ENCODE results near the gene ZBTB17. TPM values are rescaled to one million over a fixed set of nuclear protein-coding genes. Genes with fewer than 3 reads are reported as not detected.

ZBTB17 gene
- polyA plus RNA-seq, 4 donors, result 30.4 to 42.6 (median 33.7) TPM

- DNase-seq (ENCODE audit: low read depth in 4 of 4, low spot score in 2 of 4), result peak in 2 of 4 donors; percentile 20 to 33
Measured at GRCh38 chr1:15949453-15950245, 26.3 kb downstream of the ZBTB17 start.

GRCh38 chr1:15948595-15949452 lies 27.1 kb downstream of the ZBTB17 start:
- DNase-seq (ENCODE audit: low read depth in 4 of 4, low spot score in 2 of 4), result no peak

DNA sequence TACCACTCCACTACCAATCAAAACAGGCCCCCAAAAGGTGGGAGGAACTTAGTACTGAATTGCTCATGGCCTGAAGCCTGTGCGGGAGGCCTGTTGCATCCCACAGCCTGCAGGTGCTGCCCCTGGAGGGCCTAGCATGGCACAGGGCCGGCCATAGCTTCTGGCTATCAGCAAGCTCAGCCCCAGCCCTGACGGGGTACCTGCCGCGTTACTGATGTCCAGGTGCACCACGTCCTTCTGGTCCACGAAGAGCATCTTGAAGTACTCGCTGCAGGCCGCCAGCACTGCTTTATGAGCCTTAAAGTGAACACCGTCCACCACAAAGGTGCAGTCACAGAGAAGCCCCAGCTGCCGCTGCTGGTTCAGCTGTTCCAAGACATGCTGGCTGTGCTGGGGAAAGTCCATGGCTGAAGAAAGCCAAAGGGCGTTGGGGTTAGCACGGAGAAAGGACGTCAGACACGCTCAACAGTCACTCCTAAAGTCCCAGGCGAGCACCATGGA lies 27.8 kb downstream of the ZBTB17 start:
- DNase-seq (ENCODE audit: low read depth in 4 of 4, low spot score in 2 of 4), result no peak

DNA sequence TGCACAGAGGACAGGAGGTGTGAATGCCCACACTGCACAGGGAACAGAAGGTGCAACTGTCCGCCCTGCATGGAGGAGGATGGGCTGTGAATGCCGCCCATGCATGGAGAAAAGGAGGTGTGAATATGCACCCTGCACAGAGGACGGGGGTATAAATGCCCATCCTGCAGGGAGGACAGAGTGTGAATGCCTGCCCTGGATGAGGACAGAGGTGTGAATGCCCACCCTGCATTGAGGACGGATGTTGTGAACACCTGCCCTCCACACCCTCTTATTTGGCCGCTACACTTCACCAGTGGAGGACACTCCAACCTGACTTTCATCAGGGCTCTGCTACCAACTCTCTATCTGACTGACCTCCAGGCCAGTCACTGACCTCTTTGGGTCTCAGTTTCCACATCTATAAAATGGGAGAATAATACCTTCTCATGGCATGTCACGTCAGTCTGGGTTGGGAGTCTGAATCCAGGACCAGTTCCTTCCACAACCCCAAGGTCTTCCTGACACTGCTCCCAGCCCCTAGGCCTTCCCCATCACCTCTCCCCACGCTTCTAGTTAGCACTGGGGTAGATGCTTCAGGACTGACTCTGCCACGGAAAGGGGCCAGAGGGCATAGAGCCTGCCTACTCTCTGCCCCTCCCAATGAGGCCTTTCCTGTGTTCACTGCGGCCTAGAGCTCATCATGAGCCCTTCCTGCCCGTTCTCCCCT lies 28.4 kb downstream of the ZBTB17 start:
- no peak for DNase-seq (ENCODE audit: low read depth in 4 of 4, low spot score in 2 of 4)

DNA sequence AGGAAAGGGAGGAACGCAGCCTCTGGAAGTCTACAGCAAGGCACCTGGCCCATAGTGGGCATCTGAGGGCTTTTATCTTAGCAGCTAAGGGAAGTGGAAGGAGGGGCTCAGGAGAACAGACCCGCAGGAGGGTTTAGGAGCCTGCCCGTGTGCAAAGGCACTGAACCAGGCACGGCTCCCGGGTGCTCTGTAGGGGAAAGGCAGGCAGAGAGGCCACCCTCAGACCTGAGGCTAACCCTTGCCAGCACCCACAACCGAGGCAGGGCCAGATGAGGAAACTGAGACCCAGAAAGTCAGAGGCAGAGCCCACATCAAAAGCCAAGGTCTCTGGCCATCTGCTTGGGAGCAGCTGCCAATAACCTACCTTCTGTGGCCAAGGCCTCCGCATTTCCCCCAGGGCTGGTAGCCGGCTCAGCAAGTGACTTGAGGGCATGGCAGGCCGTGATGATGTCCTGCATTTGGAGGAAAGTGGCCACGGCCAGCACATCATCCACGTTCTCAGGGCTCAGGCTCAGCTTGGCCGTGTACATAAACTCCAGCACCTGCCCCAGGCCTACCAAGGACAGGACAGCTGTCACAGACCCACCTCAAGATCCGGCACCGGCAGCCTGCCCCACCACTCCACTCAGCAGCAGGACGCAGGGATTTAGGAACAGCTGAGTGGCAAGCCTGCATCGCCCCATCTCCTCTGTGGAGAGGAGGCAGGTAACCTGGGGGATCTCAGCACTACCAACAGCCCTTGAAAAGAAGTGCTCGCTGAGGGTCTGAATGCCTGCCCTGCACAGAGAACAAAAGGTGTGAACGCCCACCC lies 29.1 kb downstream of the ZBTB17 start:
- DNase-seq (ENCODE audit: low read depth in 4 of 4, low spot score in 2 of 4), result no peak

- no peak for DNase-seq (ENCODE audit: low read depth in 4 of 4, low spot score in 2 of 4)
Measured at GRCh38 chr1:15945832-15946448, 30.0 kb downstream of the ZBTB17 start.

- no peak for DNase-seq (ENCODE audit: low read depth in 4 of 4, low spot score in 2 of 4)
Measured at GRCh38 chr1:15945011-15945831, 30.7 kb downstream of the ZBTB17 start.

GRCh38 chr1:15944308-15945010 lies 31.4 kb downstream of the ZBTB17 start:
- DNase-seq (ENCODE audit: low read depth in 4 of 4, low spot score in 2 of 4), result no peak

- DNase-seq (ENCODE audit: low read depth in 4 of 4, low spot score in 2 of 4), result no peak
Measured at GRCh38 chr1:15943992-15944307, 32.0 kb downstream of the ZBTB17 start.

DNA sequence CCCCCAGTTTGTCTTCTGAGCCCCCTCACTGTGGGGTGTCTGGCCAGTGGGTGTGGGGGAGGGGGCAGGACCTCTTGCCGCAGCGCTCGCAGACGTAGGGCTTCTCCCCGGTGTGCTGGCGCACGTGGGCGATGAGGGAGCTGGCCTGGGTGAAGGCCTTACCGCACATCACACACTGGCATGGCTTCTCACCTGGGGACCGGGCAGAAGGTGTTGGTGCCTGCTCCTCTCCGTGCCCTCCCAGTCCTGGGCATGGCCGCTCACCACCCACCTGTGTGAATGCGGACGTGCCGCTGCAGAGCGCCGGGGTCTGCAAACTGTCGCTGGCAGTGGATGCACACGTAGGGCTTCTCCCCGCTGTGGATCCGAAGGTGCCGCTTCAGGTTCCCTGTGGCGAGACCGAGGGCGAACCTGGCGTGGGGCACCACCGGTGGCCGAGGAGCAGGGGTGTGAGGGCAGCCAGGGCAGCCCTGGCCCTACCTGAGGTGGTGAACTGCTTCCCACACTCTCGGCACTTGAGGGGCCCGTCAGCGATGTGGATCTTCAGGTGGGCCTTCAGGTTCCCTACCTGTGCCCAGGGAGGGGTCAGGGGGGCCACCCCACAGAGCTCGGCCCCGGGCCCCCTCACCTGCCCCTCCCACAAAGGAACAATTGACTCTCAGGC lies 32.4 kb downstream of the ZBTB17 start:
- no peak for DNase-seq (ENCODE audit: low read depth in 4 of 4, low spot score in 2 of 4)

DNA sequence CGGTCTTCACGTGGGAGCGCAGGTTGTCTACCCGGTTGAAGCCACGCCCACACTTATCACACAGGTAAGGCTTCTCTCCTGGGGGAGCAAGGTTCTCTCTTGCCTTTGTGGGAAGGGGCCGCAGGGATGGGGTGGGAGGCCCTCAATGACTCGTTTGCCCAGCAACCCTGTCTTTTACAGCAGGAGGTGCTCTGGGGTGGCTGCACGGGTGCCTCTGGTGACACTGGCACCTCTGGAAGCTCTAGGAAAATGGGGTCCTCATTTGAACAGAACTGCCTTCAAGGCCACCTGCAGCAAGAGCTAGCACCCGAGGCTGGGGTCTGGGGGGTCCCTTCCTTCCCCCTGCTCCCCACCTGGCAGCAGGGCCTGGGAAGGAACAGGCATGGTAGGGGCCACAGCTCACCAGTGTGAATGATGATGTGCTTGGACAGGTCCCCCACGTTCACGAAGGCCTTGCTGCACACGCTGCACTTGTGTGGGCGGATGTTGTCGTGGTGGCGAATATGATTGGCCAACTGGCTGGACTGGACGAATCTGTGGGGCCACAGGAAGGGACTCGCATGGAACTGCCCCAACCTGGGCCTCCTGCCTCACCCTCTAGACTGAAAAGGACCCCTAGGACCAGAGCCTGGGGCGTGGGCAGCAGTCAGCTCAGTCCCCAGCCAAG lies 33.1 kb downstream of the ZBTB17 start:
- DNase-seq (ENCODE audit: low read depth in 4 of 4, low spot score in 2 of 4), result no peak

GRCh38 chr1:15941899-15942660 lies 33.8 kb downstream of the ZBTB17 start:
- no peak for DNase-seq (ENCODE audit: low read depth in 4 of 4, low spot score in 2 of 4)

- no peak for DNase-seq (ENCODE audit: low read depth in 4 of 4, low spot score in 2 of 4)
Measured at GRCh38 chr1:15941044-15941840, 34.7 kb downstream of the ZBTB17 start.

- no peak for DNase-seq (ENCODE audit: low read depth in 4 of 4, low spot score in 2 of 4)
Measured at GRCh38 chr1:15940110-15941043, 35.5 kb downstream of the ZBTB17 start.

Data from left renal cortex interstitium (tissue), 4 donors.